ENCODE measurements around the gene TSPYL1.

The TSPYL1 gene

DNA sequence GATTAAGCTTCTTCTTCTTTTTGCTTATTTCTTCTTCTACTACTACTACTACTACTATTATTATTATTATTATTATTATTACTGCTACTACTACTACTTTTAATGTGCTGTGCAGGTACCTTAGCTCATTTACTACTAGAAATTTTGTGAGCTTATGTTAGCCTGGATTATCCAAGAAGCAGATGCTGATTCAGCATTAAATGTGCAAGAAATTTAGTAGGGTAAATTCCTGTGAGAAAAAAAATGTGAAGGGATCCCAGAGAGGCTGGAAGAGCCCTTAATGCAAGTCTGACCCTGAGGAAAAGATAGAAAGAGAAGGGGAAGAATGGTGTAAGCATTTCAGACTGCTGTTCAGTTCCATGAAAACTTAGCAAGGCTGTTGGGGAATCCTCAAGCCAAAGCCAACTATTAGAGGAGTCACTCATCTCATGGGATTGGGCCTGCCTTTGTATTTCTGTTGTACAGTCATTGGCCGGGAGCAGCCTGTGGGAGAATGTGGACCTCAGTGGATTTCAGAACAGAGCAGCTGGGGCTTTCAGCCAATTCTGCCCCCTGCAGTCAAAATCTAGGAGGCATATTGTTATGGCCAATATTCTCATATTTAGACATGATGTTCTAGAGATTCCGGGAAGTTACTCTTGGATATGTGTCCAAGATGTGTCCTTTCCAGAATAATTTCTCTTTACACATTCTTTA, 37.2 kb upstream of the TSPYL1 start:
- Histone ChIP-seq H3K36me3 (ENCODE audit: control insufficient read depth in 2 of 2, insufficient read depth in 2 of 2, low read length in 2 of 2) (no peaks in the 10 kb centered on the region), H3K9me3 (ENCODE audit: control insufficient read depth in 2 of 2, low read length in 2 of 2) (no peaks in the 10 kb centered on the region), H3K4me3 (ENCODE audit: low read length in 2 of 2) (no peak overlapping the region), H3K27ac (ENCODE audit: low read depth in 2 of 2, low read length in 2 of 2) (no peak overlapping the region), H3K9ac (ENCODE audit: low read depth in 1 of 2, low read length in 2 of 2) (no peak overlapping the region), H3K27me3 (ENCODE audit: control insufficient read depth in 2 of 2, insufficient read depth in 2 of 2, low read length in 2 of 2) (no peaks in the 10 kb centered on the region), H3K4me1 (ENCODE audit: control insufficient read depth in 2 of 2, insufficient read depth in 2 of 2, low read length in 2 of 2) (no peaks in the 10 kb centered on the region)

GRCh38 chr6:116314878-116315277, 35.1 kb upstream of the TSPYL1 start:
- Histone ChIP-seq H3K9me3 (ENCODE audit: control insufficient read depth in 2 of 2, low read length in 2 of 2) (no peaks in the 10 kb centered on the region), H3K36me3 (ENCODE audit: control insufficient read depth in 2 of 2, insufficient read depth in 2 of 2, low read length in 2 of 2) (no peaks in the 10 kb centered on the region), H3K27me3 (ENCODE audit: control insufficient read depth in 2 of 2, insufficient read depth in 2 of 2, low read length in 2 of 2) (no peaks in the 10 kb centered on the region), H3K4me3 (ENCODE audit: low read length in 2 of 2) (no peak overlapping the region), H3K4me1 (ENCODE audit: control insufficient read depth in 2 of 2, insufficient read depth in 2 of 2, low read length in 2 of 2) (no peaks in the 10 kb centered on the region), H3K27ac (ENCODE audit: low read depth in 2 of 2, low read length in 2 of 2) (no peak overlapping the region), H3K9ac (ENCODE audit: low read depth in 1 of 2, low read length in 2 of 2) (no peak overlapping the region)

GRCh38 chr6:116314218-116314617, 34.5 kb upstream of the TSPYL1 start:
- no peaks in the 10 kb centered on the region for H3K27me3 ChIP-seq (ENCODE audit: control insufficient read depth in 2 of 2, insufficient read depth in 2 of 2, low read length in 2 of 2)
- H3K36me3 ChIP-seq (ENCODE audit: control insufficient read depth in 2 of 2, insufficient read depth in 2 of 2, low read length in 2 of 2): no peaks in the 10 kb centered on the region
- no peaks in the 10 kb centered on the region for H3K4me1 ChIP-seq (ENCODE audit: control insufficient read depth in 2 of 2, insufficient read depth in 2 of 2, low read length in 2 of 2)
- no peak overlapping the region for H3K4me3 ChIP-seq (ENCODE audit: low read length in 2 of 2)
- no peak overlapping the region for H3K27ac ChIP-seq (ENCODE audit: low read depth in 2 of 2, low read length in 2 of 2)
- no peaks in the 10 kb centered on the region for H3K9me3 ChIP-seq (ENCODE audit: control insufficient read depth in 2 of 2, low read length in 2 of 2)
- H3K9ac ChIP-seq (ENCODE audit: low read depth in 1 of 2, low read length in 2 of 2): no peak overlapping the region

GRCh38 chr6:116313101-116313776, 33.5 kb upstream of the TSPYL1 start:
- Histone ChIP-seq H3K9ac (ENCODE audit: low read depth in 1 of 2, low read length in 2 of 2) (no peak overlapping the region), H3K27me3 (ENCODE audit: control insufficient read depth in 2 of 2, insufficient read depth in 2 of 2, low read length in 2 of 2) (no peaks in the 10 kb centered on the region), H3K9me3 (ENCODE audit: control insufficient read depth in 2 of 2, low read length in 2 of 2) (no peaks in the 10 kb centered on the region), H3K27ac (ENCODE audit: low read depth in 2 of 2, low read length in 2 of 2) (no peak overlapping the region), H3K36me3 (ENCODE audit: control insufficient read depth in 2 of 2, insufficient read depth in 2 of 2, low read length in 2 of 2) (no peaks in the 10 kb centered on the region), H3K4me1 (ENCODE audit: control insufficient read depth in 2 of 2, insufficient read depth in 2 of 2, low read length in 2 of 2) (no peaks in the 10 kb centered on the region), H3K4me3 (ENCODE audit: low read length in 2 of 2) (no peak overlapping the region)

GRCh38 chr6:116309657-116310056, 29.9 kb upstream of the TSPYL1 start:
- Histone ChIP-seq H3K4me3 (ENCODE audit: low read length in 2 of 2) (no peak overlapping the region), H3K36me3 (ENCODE audit: control insufficient read depth in 2 of 2, insufficient read depth in 2 of 2, low read length in 2 of 2) (no peaks in the 10 kb centered on the region), H3K9ac (ENCODE audit: low read depth in 1 of 2, low read length in 2 of 2) (no peak overlapping the region), H3K27ac (ENCODE audit: low read depth in 2 of 2, low read length in 2 of 2) (no peak overlapping the region), H3K4me1 (ENCODE audit: control insufficient read depth in 2 of 2, insufficient read depth in 2 of 2, low read length in 2 of 2) (no peaks in the 10 kb centered on the region), H3K9me3 (ENCODE audit: control insufficient read depth in 2 of 2, low read length in 2 of 2) (no peaks in the 10 kb centered on the region), H3K27me3 (ENCODE audit: control insufficient read depth in 2 of 2, insufficient read depth in 2 of 2, low read length in 2 of 2) (no peaks in the 10 kb centered on the region)

DNA sequence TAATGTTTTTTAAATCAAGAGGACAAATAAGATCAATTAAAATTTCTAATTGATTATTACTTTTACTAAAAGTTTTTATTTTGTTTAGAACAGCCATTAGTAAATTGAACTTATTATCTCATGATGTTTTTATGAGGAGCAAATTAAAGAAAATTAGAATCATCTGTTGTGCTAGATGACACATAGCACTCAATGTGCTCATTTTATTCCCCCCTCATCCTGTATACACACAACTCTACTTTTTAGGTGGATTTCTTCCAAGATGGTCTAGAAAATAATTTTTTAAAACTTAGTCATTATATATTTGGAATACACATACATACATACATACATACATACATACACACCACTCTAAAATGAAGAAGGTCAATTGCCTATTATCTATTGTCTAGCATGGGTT, 29.3 kb upstream of the TSPYL1 start:
- no peaks in the 10 kb centered on the region for H3K27me3 ChIP-seq (ENCODE audit: control insufficient read depth in 2 of 2, insufficient read depth in 2 of 2, low read length in 2 of 2)
- no peaks in the 10 kb centered on the region for H3K36me3 ChIP-seq (ENCODE audit: control insufficient read depth in 2 of 2, insufficient read depth in 2 of 2, low read length in 2 of 2)
- no peak overlapping the region for H3K9ac ChIP-seq (ENCODE audit: low read depth in 1 of 2, low read length in 2 of 2)
- H3K9me3 ChIP-seq (ENCODE audit: control insufficient read depth in 2 of 2, low read length in 2 of 2): no peaks in the 10 kb centered on the region
- H3K4me1 ChIP-seq (ENCODE audit: control insufficient read depth in 2 of 2, insufficient read depth in 2 of 2, low read length in 2 of 2): no peaks in the 10 kb centered on the region
- no peak overlapping the region for H3K4me3 ChIP-seq (ENCODE audit: low read length in 2 of 2)
- no peak overlapping the region for H3K27ac ChIP-seq (ENCODE audit: low read depth in 2 of 2, low read length in 2 of 2)

GRCh38 chr6:116307633-116308032, 27.9 kb upstream of the TSPYL1 start:
- H3K4me3 ChIP-seq (ENCODE audit: low read length in 2 of 2): no peak overlapping the region
- no peaks in the 10 kb centered on the region for H3K36me3 ChIP-seq (ENCODE audit: control insufficient read depth in 2 of 2, insufficient read depth in 2 of 2, low read length in 2 of 2)
- no peaks in the 10 kb centered on the region for H3K27me3 ChIP-seq (ENCODE audit: control insufficient read depth in 2 of 2, insufficient read depth in 2 of 2, low read length in 2 of 2)
- H3K27ac ChIP-seq (ENCODE audit: low read depth in 2 of 2, low read length in 2 of 2): no peak overlapping the region
- H3K9me3 ChIP-seq (ENCODE audit: control insufficient read depth in 2 of 2, low read length in 2 of 2): no peaks in the 10 kb centered on the region
- no peaks in the 10 kb centered on the region for H3K4me1 ChIP-seq (ENCODE audit: control insufficient read depth in 2 of 2, insufficient read depth in 2 of 2, low read length in 2 of 2)
- H3K9ac ChIP-seq (ENCODE audit: low read depth in 1 of 2, low read length in 2 of 2): no peak overlapping the region

GRCh38 chr6:116307001-116307400, 27.3 kb upstream of the TSPYL1 start:
- Histone ChIP-seq H3K4me1 (ENCODE audit: control insufficient read depth in 2 of 2, insufficient read depth in 2 of 2, low read length in 2 of 2) (no peaks in the 10 kb centered on the region), H3K27ac (ENCODE audit: low read depth in 2 of 2, low read length in 2 of 2) (no peak overlapping the region), H3K9me3 (ENCODE audit: control insufficient read depth in 2 of 2, low read length in 2 of 2) (no peaks in the 10 kb centered on the region), H3K27me3 (ENCODE audit: control insufficient read depth in 2 of 2, insufficient read depth in 2 of 2, low read length in 2 of 2) (no peaks in the 10 kb centered on the region), H3K36me3 (ENCODE audit: control insufficient read depth in 2 of 2, insufficient read depth in 2 of 2, low read length in 2 of 2) (no peaks in the 10 kb centered on the region), H3K4me3 (ENCODE audit: low read length in 2 of 2) (no peak overlapping the region), H3K9ac (ENCODE audit: low read depth in 1 of 2, low read length in 2 of 2) (no peak overlapping the region)

DNA sequence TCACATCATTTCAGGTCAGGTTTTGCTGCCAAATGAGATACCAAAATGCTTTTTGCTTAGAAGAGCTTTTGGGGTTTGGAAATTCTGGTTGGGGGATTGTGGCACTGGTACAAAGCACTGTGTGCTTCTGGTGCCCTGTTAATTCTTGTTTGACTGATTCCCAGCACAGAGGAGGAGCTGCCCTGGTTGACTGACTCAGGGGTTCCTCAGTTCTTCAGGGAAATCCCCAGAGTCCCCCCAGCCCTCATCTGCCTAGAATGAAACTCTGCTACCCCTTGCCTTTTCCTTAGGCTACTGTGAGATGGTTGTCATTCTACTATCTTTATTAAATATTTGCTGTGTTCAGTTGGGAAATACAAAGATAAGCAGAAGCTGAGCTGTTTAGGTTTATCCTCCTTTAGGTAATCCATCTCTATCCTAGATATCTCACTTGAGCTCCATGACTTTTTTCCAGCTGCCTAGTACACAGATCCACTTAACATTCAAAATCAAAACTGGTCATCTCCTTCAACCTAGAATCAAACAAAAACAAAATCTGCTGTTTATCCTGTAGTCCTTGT, 24.9 kb upstream of the TSPYL1 start:
- Histone ChIP-seq H3K27ac (ENCODE audit: low read depth in 2 of 2, low read length in 2 of 2) (no peak overlapping the region), H3K27me3 (ENCODE audit: control insufficient read depth in 2 of 2, insufficient read depth in 2 of 2, low read length in 2 of 2) (no peaks in the 10 kb centered on the region), H3K9ac (ENCODE audit: low read depth in 1 of 2, low read length in 2 of 2) (no peak overlapping the region), H3K4me1 (ENCODE audit: control insufficient read depth in 2 of 2, insufficient read depth in 2 of 2, low read length in 2 of 2) (no peaks in the 10 kb centered on the region), H3K36me3 (ENCODE audit: control insufficient read depth in 2 of 2, insufficient read depth in 2 of 2, low read length in 2 of 2) (no peaks in the 10 kb centered on the region), H3K9me3 (ENCODE audit: control insufficient read depth in 2 of 2, low read length in 2 of 2) (no peaks in the 10 kb centered on the region), H3K4me3 (ENCODE audit: low read length in 2 of 2) (no peak overlapping the region)

DNA sequence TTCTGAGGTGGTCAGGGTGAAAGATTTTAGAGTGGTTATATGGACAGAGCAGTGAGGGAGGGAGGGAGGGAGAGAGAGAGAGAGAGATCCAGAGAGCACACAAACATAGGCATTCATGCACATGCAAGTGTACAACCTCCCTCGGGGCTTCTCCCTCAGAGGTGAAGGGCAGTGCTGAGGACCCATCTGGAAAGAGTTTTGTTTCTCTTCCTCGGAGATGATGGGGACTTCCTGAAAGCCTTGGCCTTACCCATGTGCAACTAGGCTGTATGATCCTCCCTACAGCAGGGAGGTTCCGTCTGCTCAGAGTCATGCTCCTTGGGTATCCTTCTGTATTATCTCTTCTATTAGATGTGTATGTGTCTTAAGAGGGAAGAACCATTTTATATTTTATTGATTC, 21.4 kb upstream of the TSPYL1 start:
- Histone ChIP-seq H3K9me3 (ENCODE audit: control insufficient read depth in 2 of 2, low read length in 2 of 2) (peaks cover 4 to 8% of the 10 kb centered on the region in 2 donors), H3K4me3 (ENCODE audit: low read length in 2 of 2) (no peak overlapping the region), H3K9ac (ENCODE audit: low read depth in 1 of 2, low read length in 2 of 2) (no peak overlapping the region), H3K27me3 (ENCODE audit: control insufficient read depth in 2 of 2, insufficient read depth in 2 of 2, low read length in 2 of 2) (no peaks in the 10 kb centered on the region), H3K27ac (ENCODE audit: low read depth in 2 of 2, low read length in 2 of 2) (no peak overlapping the region), H3K36me3 (ENCODE audit: control insufficient read depth in 2 of 2, insufficient read depth in 2 of 2, low read length in 2 of 2) (no peaks in the 10 kb centered on the region), H3K4me1 (ENCODE audit: control insufficient read depth in 2 of 2, insufficient read depth in 2 of 2, low read length in 2 of 2) (no peaks in the 10 kb centered on the region)

All from mucosa of rectum (tissue), 2 donors.